Hematopoietic multipotent progenitor cell treated with erythropoietin and hydrocortisone succinate and interleukin-3 and kit ligand, for 17 days (in vitro differentiated cells): ENCODE data around the gene SAMSN1.
"Not testable (repeated sequence)": the region's sequence is repeated elsewhere in the genome, so short reads cannot be mapped to it uniquely, and the experiment has no call there.

ENCODE experiments used
- DNase-seq: peaks from one replicate; pipeline ENCODE4 v3.0.0-alpha.2; 2015; ENCODE audit warnings: low spot score

The SAMSN1 gene

GRCh38 chr21:14566894-14567293 is 20.8 kb upstream of the SAMSN1 start:
- no peak for DNase-seq

- DNase-seq, result no peak
Observed at GRCh38 chr21:14562959-14563358, 16.8 kb upstream of the SAMSN1 start.

GRCh38 chr21:14560555-14560954 is 14.4 kb upstream of the SAMSN1 start:
- DNase-seq, result no peak

- no peak for DNase-seq
Observed at GRCh38 chr21:14560139-14560538, 14.0 kb upstream of the SAMSN1 start.

GRCh38 chr21:14559102-14559501 is 13.0 kb upstream of the SAMSN1 start:
- no peak for DNase-seq

GRCh38 chr21:14557413-14557812 is 11.3 kb upstream of the SAMSN1 start:
- DNase-seq, result no peak

GRCh38 chr21:14554948-14555347 is 8.8 kb upstream of the SAMSN1 start:
- no peak for DNase-seq

- DNase-seq, result no peak
Observed at GRCh38 chr21:14553422-14553821, 7.3 kb upstream of the SAMSN1 start.

- no peak for DNase-seq
Observed at GRCh38 chr21:14551741-14552140, 5.6 kb upstream of the SAMSN1 start.

GRCh38 chr21:14550135-14550534 is 4.0 kb upstream of the SAMSN1 start:
- DNase-seq, result no peak

- no peak for DNase-seq
Observed at GRCh38 chr21:14548779-14549178, 2.7 kb upstream of the SAMSN1 start.

- no peak for DNase-seq
Observed at GRCh38 chr21:14547834-14548513, 1.9 kb upstream of the SAMSN1 start.

GRCh38 chr21:14546719-14547118 is 604 bp upstream of the SAMSN1 start:
- not testable (repeated sequence) for DNase-seq

GRCh38 chr21:14543983-14544382 is 2.1 kb downstream of the SAMSN1 start:
- no peak for DNase-seq

GRCh38 chr21:14542638-14543037 is 3.5 kb downstream of the SAMSN1 start:
- no peak for DNase-seq

GRCh38 chr21:14541841-14542490 is 4.1 kb downstream of the SAMSN1 start:
- DNase-seq, result peak; percentile 10

GRCh38 chr21:14538483-14538882 is 7.6 kb downstream of the SAMSN1 start:
- DNase-seq, result no peak

- DNase-seq, result no peak
Observed at GRCh38 chr21:14536929-14537328, 9.2 kb downstream of the SAMSN1 start.

- no peak for DNase-seq
Observed at GRCh38 chr21:14535702-14536101, 10.4 kb downstream of the SAMSN1 start.

GRCh38 chr21:14533499-14534428 is 12.4 kb downstream of the SAMSN1 start:
- DNase-seq, result peak; percentile 8

- DNase-seq, result no peak
Observed at GRCh38 chr21:14531757-14532316, 14.3 kb downstream of the SAMSN1 start.

GRCh38 chr21:14530592-14530991 is 15.5 kb downstream of the SAMSN1 start:
- no peak for DNase-seq
